GM21723 (cell line): ENCODE measurements around the gene MGP.

Source experiments
- ATAC-seq: cut with Tn5 transposase; IDR thresholded peaks from one replicate; pipeline ENCODE4 v1.9.1; 2021; ENCODE audit warnings: mild to moderate bottlenecking, moderate library complexity; ENCODE audit not compliant: unreplicated experiment

MGP gene

GRCh38 chr12:14868916-14869506, 16.6 kb downstream of the MGP start:
- no peak for ATAC-seq

DNA sequence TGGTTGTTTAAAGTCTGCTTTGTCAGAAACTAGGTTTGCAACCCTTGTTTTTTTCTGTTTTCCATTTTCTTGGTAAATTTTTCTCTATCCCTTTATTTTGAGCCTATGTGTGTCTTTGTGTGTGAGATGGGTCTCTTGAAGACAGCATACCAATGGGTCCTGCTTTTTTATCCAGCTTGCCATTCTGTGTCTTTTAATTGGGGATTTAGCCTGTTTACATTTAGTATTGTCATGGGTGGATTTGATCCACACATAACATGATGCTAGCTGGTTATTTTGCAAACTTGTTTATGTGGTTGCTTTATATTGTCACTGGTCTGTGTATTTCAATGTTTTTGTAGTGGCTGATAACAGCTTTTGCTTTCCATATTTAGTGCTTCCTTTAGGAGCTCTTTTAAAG, 25.2 kb downstream of the MGP start:
- ATAC-seq: no peak

DNA sequence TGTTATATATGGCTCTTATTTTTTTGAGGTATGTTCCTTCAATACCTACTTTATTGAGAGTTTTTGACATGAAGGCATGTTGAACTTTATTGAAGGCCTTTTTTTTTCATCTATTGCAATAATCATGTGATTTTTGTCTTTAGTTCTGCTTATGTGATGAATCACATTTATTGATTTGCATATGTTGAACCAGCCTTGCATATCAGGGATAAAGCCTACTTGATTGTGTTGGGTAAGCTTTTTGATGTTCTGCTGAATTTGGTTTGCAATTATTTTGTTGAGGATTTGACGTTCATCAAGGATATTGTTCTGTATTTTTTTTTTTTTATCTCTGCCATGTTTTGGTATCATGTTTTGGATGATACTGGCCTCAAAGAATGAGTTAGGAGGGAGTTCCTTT, 27.1 kb downstream of the MGP start:
- no peak for ATAC-seq

GRCh38 chr12:14854586-14855183, 31.0 kb downstream of the MGP start:
- ATAC-seq: no peak

DNA sequence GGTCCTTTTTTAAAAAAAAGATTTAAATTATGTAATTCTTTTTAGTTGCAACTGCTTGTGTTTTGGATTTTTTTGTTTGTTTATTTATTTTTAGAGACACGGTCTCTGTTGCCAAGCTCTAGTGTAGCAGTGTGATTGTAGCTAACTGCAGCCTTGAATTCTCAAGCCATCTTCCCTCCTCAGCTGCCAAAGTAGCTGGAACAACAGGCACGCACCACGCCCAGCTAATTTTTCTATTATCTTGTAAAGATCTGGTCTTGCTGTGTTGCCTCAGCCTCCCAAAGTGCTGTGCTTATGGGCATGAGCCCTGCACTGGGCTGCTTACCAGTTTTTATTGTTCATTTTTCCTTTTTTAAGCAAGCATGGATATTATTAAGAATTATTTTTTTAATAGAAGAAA, 31.7 kb downstream of the MGP start:
- ATAC-seq: no peak

- ATAC-seq: no peak
Observed at GRCh38 chr12:14852880-14853279, 32.8 kb downstream of the MGP start.

DNA sequence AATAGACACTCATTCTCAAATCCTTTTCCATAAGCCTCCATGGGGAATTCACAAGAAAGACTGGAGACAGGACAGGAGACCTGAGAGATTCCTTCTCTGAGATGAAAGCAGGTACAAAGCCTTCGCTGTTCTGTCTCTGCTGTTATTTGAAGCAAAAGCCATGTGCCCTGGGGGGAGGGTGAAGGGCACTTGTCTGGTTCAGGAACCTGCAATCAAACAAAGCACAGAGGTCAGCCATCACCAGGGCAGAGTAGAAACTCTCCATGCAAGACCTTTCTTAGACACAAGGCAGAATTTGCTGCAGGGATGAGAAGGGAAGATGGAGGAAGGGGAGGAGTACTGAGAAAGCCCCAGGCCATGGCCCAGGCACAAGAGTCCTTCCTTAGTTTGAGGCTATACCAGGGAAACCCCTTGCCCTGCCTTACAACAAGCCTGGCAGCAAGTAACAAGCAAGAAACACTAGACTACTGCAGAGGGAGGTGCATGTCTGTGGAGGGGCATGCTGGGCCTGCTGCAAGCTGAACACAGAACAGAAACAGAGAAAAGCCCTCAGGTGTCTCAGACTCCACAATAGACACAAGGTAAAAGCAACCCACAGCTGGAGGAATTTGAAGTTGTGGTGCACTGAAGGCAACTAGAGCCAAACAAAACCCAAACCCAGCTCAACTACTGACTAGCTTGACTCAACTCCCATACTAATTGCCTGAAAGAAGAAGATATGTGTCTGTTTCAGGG, 34.6 kb downstream of the MGP start:
- ATAC-seq: peak; percentile 84

DNA sequence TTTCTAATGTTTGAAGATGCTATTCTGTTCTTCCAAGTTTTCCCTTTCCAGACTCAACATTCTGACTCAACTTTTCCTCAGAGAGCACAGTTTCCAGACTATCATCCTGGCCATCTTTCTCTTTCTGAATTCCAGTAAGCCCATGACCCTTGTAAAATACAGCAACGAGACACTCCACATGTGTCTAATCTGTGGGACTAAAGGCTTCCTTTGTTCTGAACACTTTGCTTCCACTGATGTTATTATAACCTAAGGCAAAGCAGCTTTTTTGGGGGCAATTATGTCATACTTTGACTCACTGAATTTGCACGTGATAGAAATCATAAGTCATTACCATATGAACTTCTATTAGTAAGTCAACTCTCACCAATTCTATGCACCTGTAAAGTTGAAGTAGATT, 36.0 kb downstream of the MGP start:
- ATAC-seq: no peak

- no peak for ATAC-seq
Observed at GRCh38 chr12:14846876-14847580, 38.6 kb downstream of the MGP start.

DNA sequence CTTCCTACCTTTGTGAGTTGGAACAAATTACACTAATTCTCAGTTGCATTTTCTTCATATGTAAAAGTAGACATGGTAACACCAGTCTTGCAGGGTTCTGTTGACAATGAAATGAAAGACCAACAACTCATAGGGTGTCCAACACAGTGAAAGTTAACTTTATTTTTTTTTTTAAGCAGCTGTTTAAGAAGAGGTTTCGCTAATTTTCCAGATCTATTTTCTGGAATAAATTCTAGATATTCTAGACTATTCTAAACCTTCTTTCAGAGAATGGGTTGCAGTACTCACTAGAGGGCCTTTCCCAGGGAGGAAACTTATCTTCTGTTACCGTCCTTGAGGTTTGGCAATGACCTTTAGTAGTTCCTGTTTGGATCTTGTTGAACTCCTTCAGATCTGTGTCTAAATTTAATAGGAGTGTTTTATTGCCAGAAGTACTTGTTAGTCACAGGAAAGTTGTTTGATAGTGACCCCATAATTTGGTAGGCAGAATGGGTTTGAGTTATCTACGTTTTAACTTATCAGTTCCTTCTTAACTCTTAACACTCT, 39.5 kb downstream of the MGP start:
- ATAC-seq: no peak

DNA sequence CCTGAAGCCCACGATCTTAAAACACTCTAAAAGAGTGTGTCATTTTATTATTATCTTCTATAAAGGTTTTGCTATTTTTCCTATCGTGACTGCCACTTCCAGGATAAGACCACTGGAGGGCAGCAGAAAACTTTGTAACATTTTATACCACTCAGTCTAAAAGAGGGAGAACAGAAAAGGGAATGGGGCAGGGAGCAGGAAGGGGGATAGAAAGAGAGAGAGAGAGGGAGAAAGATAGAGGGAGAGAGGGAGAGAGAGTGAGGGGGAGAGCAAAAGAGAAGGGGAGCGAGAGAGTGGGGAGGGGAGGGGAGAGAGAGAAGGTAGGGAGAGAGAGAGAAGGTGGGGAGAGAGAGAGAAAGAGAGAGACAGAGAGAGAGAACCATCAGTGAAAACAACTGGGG, 40.3 kb downstream of the MGP start:
- ATAC-seq: peak; percentile 72

DNA sequence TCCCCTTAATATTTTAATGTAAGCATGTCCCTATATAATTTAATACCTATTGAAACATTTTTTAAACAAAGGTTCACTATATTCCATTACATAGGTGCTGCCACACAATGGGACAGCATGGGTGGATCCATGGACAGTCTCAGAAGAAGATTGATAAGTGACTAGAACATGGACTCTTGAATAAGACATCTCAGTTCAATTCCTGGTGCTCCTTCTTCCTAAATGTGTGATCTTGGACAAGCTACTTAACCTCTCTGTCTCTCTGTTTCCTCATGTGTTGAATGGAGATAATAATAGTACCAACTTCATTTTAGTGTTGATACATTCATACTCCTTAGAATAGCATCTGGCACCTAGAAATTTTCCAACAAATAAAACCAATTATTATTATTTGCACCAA, 41.3 kb downstream of the MGP start:
- ATAC-seq: no peak

DNA sequence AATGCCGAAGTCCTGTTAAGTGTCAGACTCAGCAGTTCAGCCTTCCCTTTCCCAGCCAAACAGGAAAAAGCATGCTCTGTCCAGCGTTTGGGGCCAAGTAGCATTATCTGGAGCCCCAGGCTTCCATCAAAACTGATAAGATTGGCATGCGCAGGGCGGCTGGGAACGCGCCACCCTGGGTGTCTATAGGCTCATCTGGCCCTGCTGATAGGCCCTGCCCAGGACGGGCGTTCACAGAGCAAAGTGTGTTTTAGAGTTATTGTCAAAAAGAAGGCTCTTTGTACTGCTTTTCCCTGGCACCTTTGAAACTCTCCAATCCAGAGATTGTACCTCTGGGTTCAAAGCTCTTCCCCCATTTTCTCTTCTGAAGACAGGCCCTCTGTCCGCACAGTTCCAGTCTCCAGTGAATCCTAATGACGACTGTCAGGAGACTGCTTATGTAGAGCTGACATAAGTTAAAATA, 42.2 kb downstream of the MGP start, which contains the start of gene ART4:
Gene ART4 (minus strand): TSS at position 102 of the 463 bp plus-strand sequence. CDS start 413 bp downstream, outside the sequence.
- ATAC-seq: no peak

DNA sequence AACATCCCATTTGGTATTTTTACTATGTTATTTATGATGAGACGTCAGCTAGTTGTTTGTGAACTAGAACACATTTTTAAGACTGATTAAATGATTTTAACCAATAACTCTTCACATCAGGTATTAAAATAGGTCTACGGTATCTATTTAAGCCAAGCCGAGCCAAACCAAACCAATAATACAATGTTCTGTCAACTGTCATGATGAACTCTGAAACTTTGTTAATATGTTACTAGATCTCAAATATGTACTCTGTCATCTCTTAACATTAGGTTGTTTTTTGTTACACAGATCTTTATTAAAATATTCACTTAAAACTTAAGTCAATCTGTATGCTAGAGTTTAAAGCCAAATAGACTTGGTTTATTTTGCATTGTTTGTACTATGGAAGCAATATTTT, 43.3 kb downstream of the MGP start:
- no peak for ATAC-seq

DNA sequence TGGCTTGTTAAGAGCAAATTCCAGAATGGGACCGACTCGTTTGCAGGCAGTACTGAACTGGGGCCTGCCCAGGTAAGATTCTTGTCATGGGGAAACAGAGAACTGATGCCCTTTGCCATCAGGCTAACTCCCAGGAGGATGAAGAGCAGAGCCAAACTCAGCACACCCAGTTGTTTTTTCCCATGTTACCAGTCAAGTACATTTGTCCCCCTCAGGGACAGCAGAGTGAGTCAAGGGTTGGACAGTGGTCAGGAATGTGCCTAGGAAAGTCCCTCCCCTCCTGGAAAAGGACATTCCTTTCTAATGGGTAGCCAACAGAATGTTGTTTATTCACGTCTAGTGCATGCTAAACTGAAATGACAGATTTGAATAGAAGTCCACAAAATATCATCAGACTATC, 43.9 kb downstream of the MGP start:
- no peak for ATAC-seq

DNA sequence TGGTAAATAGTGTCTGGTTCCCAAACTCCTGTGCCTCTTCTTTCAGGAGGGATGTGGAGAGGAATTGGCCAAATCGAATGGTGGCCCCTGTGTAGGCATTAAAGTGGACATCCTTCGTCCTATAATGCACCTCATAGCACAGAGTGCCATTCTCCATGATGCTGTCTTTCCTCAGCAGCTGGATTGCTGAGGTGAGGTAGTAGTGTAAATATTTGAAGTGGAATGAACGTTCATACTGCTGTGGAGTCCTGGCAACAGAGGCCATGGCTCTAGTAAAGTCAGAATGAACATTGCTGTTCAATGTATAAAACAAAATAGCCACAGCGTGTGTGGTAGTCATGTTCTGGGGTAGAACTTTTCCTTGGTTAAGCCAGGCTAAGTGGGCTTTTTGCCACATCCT, 45.0 kb downstream of the MGP start:
- ATAC-seq: no peak

- no peak for ATAC-seq
Observed at GRCh38 chr12:14839262-14839661, 46.4 kb downstream of the MGP start.

DNA sequence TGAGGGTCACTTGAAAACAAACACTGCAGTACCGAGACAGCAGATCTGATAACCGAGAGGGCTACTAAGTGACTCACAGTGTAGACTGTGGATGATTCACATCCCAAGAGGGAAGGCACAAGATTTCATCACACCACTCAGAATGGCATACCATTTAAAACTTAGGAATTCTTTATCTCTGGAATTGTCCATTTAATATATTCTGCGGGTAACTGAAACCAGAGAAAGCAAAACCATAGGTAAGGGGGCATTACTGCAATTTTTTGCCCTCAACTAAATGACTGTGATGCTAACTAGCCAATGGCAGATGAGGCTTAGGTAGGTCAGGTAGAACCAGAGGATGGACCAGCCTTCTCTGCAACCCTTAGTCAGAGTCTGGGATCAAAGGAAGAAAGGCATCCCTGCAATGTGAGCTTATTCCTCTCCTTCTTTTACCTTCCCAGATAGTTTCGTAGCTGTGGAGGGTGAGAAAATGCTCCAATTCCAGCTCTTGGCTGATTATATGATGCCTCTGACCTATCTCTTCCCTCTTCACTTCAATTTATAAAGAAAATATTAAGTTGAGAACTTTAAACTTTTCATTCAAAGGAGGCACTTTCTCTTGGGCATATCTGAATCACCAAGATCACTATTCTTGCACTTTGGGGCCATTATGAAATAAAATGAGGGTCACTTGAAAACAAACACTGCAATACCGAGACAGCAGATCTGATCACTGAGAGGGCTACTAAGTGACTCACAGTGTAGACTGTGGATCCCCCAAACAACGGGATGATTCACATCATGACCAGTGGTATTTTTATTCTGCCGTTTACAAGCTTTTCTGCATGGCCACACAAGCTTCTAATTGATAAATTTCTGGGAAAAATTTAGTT, 49.1 kb downstream of the MGP start:
- no peak for ATAC-seq

DNA sequence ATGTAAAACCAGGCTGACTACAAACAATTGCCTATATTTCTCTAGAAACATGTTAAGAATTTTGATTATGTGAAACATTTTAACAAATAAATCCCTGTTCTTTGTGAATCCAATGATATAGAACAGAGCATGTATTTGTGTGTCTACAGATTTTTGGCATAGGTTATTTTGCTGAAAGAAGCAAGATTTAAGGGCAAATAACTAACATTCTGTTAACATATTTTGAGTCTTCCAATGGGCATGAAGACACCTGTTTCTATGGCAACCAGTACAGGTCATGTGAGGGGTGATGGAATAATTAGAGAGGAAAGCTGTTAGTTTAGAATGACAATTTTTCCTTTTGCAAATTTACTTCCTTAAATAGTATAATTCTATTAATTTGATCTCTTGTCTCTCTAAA, 51.1 kb downstream of the MGP start:
- no peak for ATAC-seq

DNA sequence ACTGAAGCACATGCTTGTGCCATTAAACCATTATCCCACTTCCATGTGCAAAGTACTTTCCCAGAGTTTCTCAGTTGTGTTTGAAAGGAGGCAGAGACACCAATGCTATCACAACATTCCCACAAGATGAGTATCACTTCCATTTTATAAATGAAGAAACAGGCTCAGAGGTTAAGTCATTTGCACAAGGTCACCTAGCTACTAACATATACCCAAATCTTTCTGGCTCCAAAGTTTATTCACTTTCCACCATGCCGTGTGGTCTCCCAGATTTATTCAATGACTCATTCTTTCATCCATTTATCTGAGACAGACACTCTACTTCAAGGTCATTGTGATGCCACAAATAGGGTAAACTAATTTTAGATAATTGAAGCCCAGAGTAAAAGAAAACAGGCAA, 51.7 kb downstream of the MGP start:
- no peak for ATAC-seq
